SU-DHL-6 (cell line): Measurements from ENCODE around the gene SERPINB12.

Experiments used
- H2AFZ ChIP-seq: fragments of 200-600 bp; sonication (generic); 2 replicates; pipeline ENCODE4 v1.6.1; 2014; ENCODE audit warnings: low read depth, mild to moderate bottlenecking, moderate library complexity, mixed read lengths, antibody characterized with exemption, low read length; ENCODE audit not compliant: severe bottlenecking
- H3F3A ChIP-seq: fragments of 200-600 bp; shearing (Covaris generic); 2 replicates; pipeline ENCODE4 v1.6.0; 2016; ENCODE audit warnings: antibody characterized with exemption, mild to moderate bottlenecking; ENCODE audit not compliant: insufficient read depth
- H3K27ac ChIP-seq: fragments of 200-600 bp; sonication (generic); 2 replicates; pipeline ENCODE4 v1.5.1; 2016; ENCODE audit warnings: low read depth, mild to moderate bottlenecking, low read length, moderate library complexity, mixed read lengths
- H3K27me3 ChIP-seq: fragments of 200-600 bp; sonication (generic), shearing (Covaris generic); 2 replicates; pipeline ENCODE4 v1.6.0; 2014; ENCODE audit warnings: mild to moderate bottlenecking, low read length
- H3K36me3 ChIP-seq: fragments of 200-600 bp; sonication (generic); 2 replicates; pipeline ENCODE4 v1.6.1; 2014; ENCODE audit warnings: mild to moderate bottlenecking, low read length, mixed read lengths
- H3K4me2 ChIP-seq: fragments of 300-600, 200-600 bp; shearing (Covaris generic), sonication (generic); 2 replicates; pipeline ENCODE4 v1.6.0; 2014; ENCODE audit warnings: low read length, low read depth, mild to moderate bottlenecking; ENCODE audit not compliant: poor library complexity, severe bottlenecking
- H3K4me3 ChIP-seq: fragments of 200-600 bp; sonication (generic); 2 replicates; pipeline ENCODE4 v1.5.1; 2014; ENCODE audit warnings: antibody characterized with exemption, low read length, mild to moderate bottlenecking, mixed read lengths; ENCODE audit not compliant: insufficient read depth, poor library complexity, severe bottlenecking
- H3K79me2 ChIP-seq: fragments of 200-600 bp; sonication (generic); 2 replicates; pipeline ENCODE4 v1.6.1; 2014; ENCODE audit warnings: mild to moderate bottlenecking, low read length, moderate library complexity; ENCODE audit not compliant: insufficient read depth
- H3K9ac ChIP-seq: fragments of 200-600 bp; sonication (generic); 2 replicates; pipeline ENCODE4 v1.7.0; 2014; ENCODE audit warnings: mild to moderate bottlenecking, low read length
- H3K9me2 ChIP-seq: fragments of 200-600 bp; sonication (generic); replicated peaks from 2 replicates; pipeline ENCODE4 v1.6.1; 2014; ENCODE audit warnings: low read length; ENCODE audit not compliant: insufficient read depth
- H3K9me3 ChIP-seq: fragments of 200-600 bp; sonication (generic); 2 replicates; pipeline ENCODE4 v1.6.1; 2014; ENCODE audit warnings: low read length, mixed read lengths; ENCODE audit not compliant: insufficient read depth
- H4K20me1 ChIP-seq: fragments of 200-600 bp; sonication (generic); 2 replicates; pipeline ENCODE4 v1.6.1; 2014; ENCODE audit warnings: low read depth, mild to moderate bottlenecking, antibody characterized with exemption, low read length, moderate library complexity, mixed read lengths
- EZH2phosphoT487 ChIP-seq: fragments of 200-600 bp; sonication (generic), shearing (Covaris generic); conservative IDR thresholded peaks from 2 replicates; pipeline ENCODE4 v1.6.1; 2018; ENCODE audit warnings: mild to moderate bottlenecking, antibody characterized with exemption, low read length, moderate library complexity, mixed read lengths
- TF ChIP-seq, protein P1 (sequence below): fragments of 200-600 bp; sonication (generic); IDR thresholded peaks from one replicate; pipeline ENCODE4 v1.5.1; 2017; ENCODE audit warnings: antibody characterized with exemption, mild to moderate bottlenecking, low read length, moderate library complexity; ENCODE audit not compliant: insufficient read depth, poor library complexity, severe bottlenecking

SERPINB12 gene

DNA sequence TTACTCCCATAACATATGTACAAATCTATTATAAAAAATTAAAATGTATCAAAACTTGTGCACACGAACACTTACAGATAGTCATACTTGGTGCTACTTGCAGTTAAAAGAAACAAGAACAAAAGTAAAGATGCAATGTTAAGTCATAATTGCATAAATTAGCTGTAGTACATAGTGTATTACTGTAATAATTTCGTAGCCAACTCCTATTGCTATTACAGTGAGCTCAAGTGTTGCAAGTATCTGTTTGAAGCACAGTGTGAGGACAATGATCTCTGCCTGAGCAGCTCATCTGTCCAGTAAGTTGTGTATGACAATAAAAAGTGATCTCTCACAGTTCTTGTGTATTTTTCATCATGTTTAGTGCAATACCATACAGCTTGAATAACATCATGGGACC is 37.4 kb downstream of the SERPINB12 start:
- Histone ChIP-seq H3K27ac (no peak overlapping the region), H3F3A (no peaks in the 10 kb centered on the region), H3K79me2 (no peaks in the 10 kb centered on the region), H3K9me2 (no peaks in the 10 kb centered on the region), H3K4me2 (no peak overlapping the region), H2AFZ (no peak overlapping the region), H3K4me3 (no peak overlapping the region), H3K9ac (no peak overlapping the region), H4K20me1 (no peaks in the 10 kb centered on the region), H3K27me3 (0 out of 2 replicates have a peak, but pooled peaks cover 4% of the 10 kb centered on the region), H3K9me3 (no peaks in the 10 kb centered on the region), H3K36me3 (no peaks in the 10 kb centered on the region)
- TF ChIP-seq, protein P1, sequence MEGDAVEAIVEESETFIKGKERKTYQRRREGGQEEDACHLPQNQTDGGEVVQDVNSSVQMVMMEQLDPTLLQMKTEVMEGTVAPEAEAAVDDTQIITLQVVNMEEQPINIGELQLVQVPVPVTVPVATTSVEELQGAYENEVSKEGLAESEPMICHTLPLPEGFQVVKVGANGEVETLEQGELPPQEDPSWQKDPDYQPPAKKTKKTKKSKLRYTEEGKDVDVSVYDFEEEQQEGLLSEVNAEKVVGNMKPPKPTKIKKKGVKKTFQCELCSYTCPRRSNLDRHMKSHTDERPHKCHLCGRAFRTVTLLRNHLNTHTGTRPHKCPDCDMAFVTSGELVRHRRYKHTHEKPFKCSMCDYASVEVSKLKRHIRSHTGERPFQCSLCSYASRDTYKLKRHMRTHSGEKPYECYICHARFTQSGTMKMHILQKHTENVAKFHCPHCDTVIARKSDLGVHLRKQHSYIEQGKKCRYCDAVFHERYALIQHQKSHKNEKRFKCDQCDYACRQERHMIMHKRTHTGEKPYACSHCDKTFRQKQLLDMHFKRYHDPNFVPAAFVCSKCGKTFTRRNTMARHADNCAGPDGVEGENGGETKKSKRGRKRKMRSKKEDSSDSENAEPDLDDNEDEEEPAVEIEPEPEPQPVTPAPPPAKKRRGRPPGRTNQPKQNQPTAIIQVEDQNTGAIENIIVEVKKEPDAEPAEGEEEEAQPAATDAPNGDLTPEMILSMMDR, result no peak
- no peak for TF ChIP-seq EZH2phosphoT487

DNA sequence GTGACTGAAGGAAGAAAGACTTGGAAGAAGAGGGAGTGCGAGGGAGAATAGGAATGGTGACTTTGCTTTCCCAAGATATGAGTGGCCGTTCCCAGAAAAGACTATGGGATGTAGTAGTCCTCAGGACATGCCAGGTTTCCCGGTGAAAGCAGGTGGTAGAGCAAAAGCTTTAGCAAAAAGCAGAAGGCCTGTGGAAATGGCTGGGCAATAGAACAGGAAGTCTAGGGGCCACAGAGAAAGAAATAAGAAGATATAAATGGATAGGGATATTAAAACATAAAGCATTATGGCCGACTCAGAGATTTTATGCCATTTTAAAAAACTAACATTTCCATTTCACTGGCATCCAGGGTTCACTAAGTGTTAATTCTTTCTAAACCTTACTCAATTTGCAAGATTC is 43.8 kb downstream of the SERPINB12 start:
- Histone ChIP-seq H3K4me2 (no peak overlapping the region), H2AFZ (no peak overlapping the region), H3K79me2 (no peaks in the 10 kb centered on the region), H3K4me3 (no peak overlapping the region), H3K36me3 (no peaks in the 10 kb centered on the region), H4K20me1 (no peaks in the 10 kb centered on the region), H3K27ac (no peak overlapping the region), H3F3A (no peaks in the 10 kb centered on the region), H3K27me3 (0 out of 2 replicates have a peak, but pooled peaks cover 4% of the 10 kb centered on the region), H3K9me3 (no peaks in the 10 kb centered on the region), H3K9ac (no peak overlapping the region), H3K9me2 (no peaks in the 10 kb centered on the region)
- TF ChIP-seq EZH2phosphoT487, result no peak
- TF ChIP-seq, protein P1, result no peak

DNA sequence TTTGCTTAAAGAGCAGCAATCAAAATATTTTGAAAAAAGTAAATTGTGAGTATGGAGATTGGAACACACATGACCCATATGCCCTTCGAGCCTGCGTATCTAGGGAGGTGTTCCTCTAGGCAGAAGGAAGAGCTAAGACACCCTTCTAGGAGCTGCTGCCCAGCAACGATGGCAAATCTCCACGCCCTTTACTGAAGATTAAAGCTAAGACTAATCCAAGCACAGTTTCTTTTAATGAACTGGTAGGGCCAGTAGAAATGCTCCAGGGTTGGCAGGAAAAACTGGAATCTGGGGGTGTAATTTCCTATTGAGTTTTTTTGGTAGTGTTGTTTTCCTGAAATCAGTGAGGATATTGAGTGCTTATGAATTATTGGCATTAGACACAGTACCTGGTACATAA is 44.3 kb downstream of the SERPINB12 start:
- Histone ChIP-seq H3F3A (no peaks in the 10 kb centered on the region), H3K79me2 (no peaks in the 10 kb centered on the region), H3K9me3 (no peaks in the 10 kb centered on the region), H3K9ac (no peak overlapping the region), H3K27ac (no peak overlapping the region), H4K20me1 (no peaks in the 10 kb centered on the region), H3K9me2 (no peaks in the 10 kb centered on the region), H3K27me3 (0 out of 2 replicates have a peak, but pooled peaks cover 4% of the 10 kb centered on the region), H2AFZ (no peak overlapping the region), H3K4me3 (no peak overlapping the region), H3K4me2 (no peak overlapping the region), H3K36me3 (no peaks in the 10 kb centered on the region)
- TF ChIP-seq, protein P1, result no peak
- no peak for TF ChIP-seq EZH2phosphoT487
